Caco-2 (cell line): Measurements from ENCODE around the gene PPP2R5C. TPM values are rescaled to one million over a fixed set of nuclear protein-coding genes. Genes with fewer than 3 reads are reported as not detected.

Source experiments
- BruUV-seq: library from RNA; stranded (reverse); fragments of 400-500 nt; replicated peaks from 2 replicates; lab custom pipeline; 2021; lab: Mats Ljungman, UMichigan
- CTCF ChIA-PET: fragments of 300-600 bp; sonication (Branson Sonifier 250); formaldehyde crosslinking; loops from one replicate; lab custom pipeline; 2022; ENCODE audit warnings: antibody characterized with exemption; lab: Charles Lee
- POLR2A ChIA-PET: fragments of 300-600 bp; sonication (Branson Sonifier 250); formaldehyde crosslinking; loops from one replicate; lab custom pipeline; 2022; ENCODE audit warnings: antibody characterized with exemption; lab: Charles Lee
- DNase-seq, 2 experiments: peaks; one replicate each; pipeline versions ENCODE4 v3.0.0 to v3.0.0-alpha.2; 2020 to 2022
- H3K27me3 ChIP-seq: replicated peaks from 2 replicates; pipeline ENCODE4 v1.6.0; 2011; ENCODE audit warnings: low read length; ENCODE audit not compliant: control insufficient read depth, insufficient read depth
- H3K36me3 ChIP-seq: 2 replicates; pipeline ENCODE4 v1.5.1; 2011; ENCODE audit warnings: low read length; ENCODE audit not compliant: control insufficient read depth, insufficient read depth
- H3K4me1 ChIP-seq: fragments of 250-450 bp; sonication (Bioruptor Pico); 2 replicates; pipeline ENCODE4 v1.5.1; 2020; ENCODE audit warnings: mild to moderate bottlenecking
- H3K4me3 ChIP-seq: 2 replicates; pipeline ENCODE4 v1.5.1; 2011; ENCODE audit warnings: low read depth, mild to moderate bottlenecking, control low read depth, low read length
- H3K9me3 ChIP-seq: fragments of 250-450 bp; sonication (Bioruptor Pico); 2 replicates; pipeline ENCODE4 v1.5.1; 2020; ENCODE audit warnings: mild to moderate bottlenecking, moderate library complexity
- H3K27ac Mint-ChIP-seq: one replicate; pipeline ENCODE4 v1.8.0; 2022; ENCODE audit warnings: mixed read lengths; ENCODE audit not compliant: unreplicated experiment
- H3K27me3 Mint-ChIP-seq: one replicate; pipeline ENCODE4 v1.8.0; 2022; ENCODE audit warnings: mixed read lengths; ENCODE audit not compliant: insufficient read depth, unreplicated experiment
- H3K36me3 Mint-ChIP-seq: one replicate; pipeline ENCODE4 v1.8.0; 2022; ENCODE audit warnings: mild to moderate bottlenecking, mixed read lengths; ENCODE audit not compliant: insufficient read depth, unreplicated experiment
- H3K4me1 Mint-ChIP-seq: one replicate; pipeline ENCODE4 v1.8.0; 2022; ENCODE audit warnings: low read depth, mixed read lengths; ENCODE audit not compliant: unreplicated experiment
- H3K4me3 Mint-ChIP-seq: one replicate; pipeline ENCODE4 v1.8.0; 2022; ENCODE audit warnings: mild to moderate bottlenecking, moderate library complexity, mixed read lengths; ENCODE audit not compliant: unreplicated experiment
- H3K9me3 Mint-ChIP-seq: one replicate; pipeline ENCODE4 v1.8.0; 2022; ENCODE audit warnings: mixed read lengths; ENCODE audit not compliant: unreplicated experiment
- CTCF ChIP-seq, 2 experiments: fragments of 200-600 bp in 1 of 2; IDR thresholded peaks; 1 replicate in 1 of 2; 2 replicates in 1 of 2; pipeline versions ENCODE4 v1.5.1 to v1.8.0; 2011 to 2022; ENCODE audit warnings: antibody characterized with exemption in 1 of 2, control low read depth in 1 of 2, inconsistent platforms in 1 of 2, low read depth in 1 of 2, low read length in 1 of 2, mild to moderate bottlenecking in 1 of 2, moderate library complexity in 1 of 2; ENCODE audit not compliant: insufficient read depth in 1 of 2, severe bottlenecking in 1 of 2, unreplicated experiment in 1 of 2
- intact Hi-C: fragments of 100-400 bp; cut with micrococcal nuclease; formaldehyde crosslinking; loops from one replicate; pipeline ENCODE4 v1.10.0; 2022; ENCODE audit not compliant: unreplicated experiment
- total RNA-seq: library from RNA; stranded (reverse); gene quantifications from 2 replicates; pipeline ENCODE4 v1.2.3, GENCODE V29; 2022

The PPP2R5C gene
- total RNA-seq, 1 experiment from 2014 or later, result 97.5 TPM

DNA sequence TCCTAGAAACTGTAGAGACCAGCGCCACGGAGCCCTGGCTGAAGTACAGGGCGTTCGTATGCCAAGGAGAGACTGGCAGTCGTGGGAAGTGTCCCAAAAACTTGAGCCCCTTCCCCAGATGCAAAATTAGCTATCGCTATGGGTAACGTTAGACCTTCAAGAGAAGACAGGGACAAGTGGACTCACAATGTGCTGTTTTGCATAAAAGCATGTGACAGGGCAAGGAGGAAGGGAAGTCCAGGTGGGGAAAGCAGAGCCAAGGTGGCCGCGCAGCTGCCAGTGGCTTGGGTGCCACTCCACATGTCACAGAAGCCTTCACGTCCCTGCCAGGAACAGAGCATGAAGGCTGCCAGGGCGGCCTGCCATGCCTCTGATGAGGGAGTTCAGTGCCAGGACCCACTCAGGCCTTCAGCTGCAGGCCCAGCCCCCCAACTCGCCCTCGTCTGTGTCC, 141.6 kb downstream of the PPP2R5C start:
- Histone ChIP-seq H3K4me1 (no peaks in the 10 kb centered on the region), H3K36me3 (peaks cover 2% of the 10 kb centered on the region; the same call in 1 of the 2 replicates), H3K27me3 (no peaks in the 10 kb centered on the region), H3K4me3 (no peak overlapping the region), H3K9me3 (no peaks in the 10 kb centered on the region)
- ChIA-PET CTCF (no interaction called here), POLR2A (no interaction called here)
- H3K4me1 Mint-ChIP-seq, result no peaks in the 10 kb centered on the region
- no peak overlapping the region for H3K4me3 Mint-ChIP-seq
- H3K36me3 Mint-ChIP-seq, result peaks cover 63% of the 10 kb centered on the region
- H3K9me3 Mint-ChIP-seq, result no peaks in the 10 kb centered on the region
- TF ChIP-seq CTCF (IDR thresholded peaks at IDR 0.05; ENCODE audit: insufficient read depth in 1 of 2, low read depth in 1 of 2, low read length in 1 of 2, severe bottlenecking in 1 of 2, unreplicated experiment in 1 of 2), result no peak
- no peak overlapping the region for H3K27ac Mint-ChIP-seq
- no peak for DNase-seq
- intact Hi-C loops, result no loop called here
- H3K27me3 Mint-ChIP-seq, result no peaks in the 10 kb centered on the region
- BruUV-seq, result no TSS peak

GRCh38 chr14:101905614-101906013, 144.1 kb downstream of the PPP2R5C start:
- Mint-ChIP-seq H3K4me3 (no peak overlapping the region), H3K4me1 (no peaks in the 10 kb centered on the region), H3K36me3 (peaks cover 53% of the 10 kb centered on the region), H3K27ac (no peak overlapping the region), H3K9me3 (no peaks in the 10 kb centered on the region), H3K27me3 (no peaks in the 10 kb centered on the region)
- no peak overlapping the region for H3K4me3 ChIP-seq
- no peaks in the 10 kb centered on the region for H3K9me3 ChIP-seq
- no peak for TF ChIP-seq CTCF (IDR thresholded peaks at IDR 0.05; ENCODE audit: insufficient read depth in 1 of 2, low read depth in 1 of 2, low read length in 1 of 2, severe bottlenecking in 1 of 2, unreplicated experiment in 1 of 2)
- no peaks in the 10 kb centered on the region for H3K27me3 ChIP-seq
- DNase-seq, result no peak
- peaks cover 2% of the 10 kb centered on the region; the same call in 1 of the 2 replicates for H3K36me3 ChIP-seq
- intact Hi-C loops, result no loop called here
- no peaks in the 10 kb centered on the region for H3K4me1 ChIP-seq
- CTCF ChIA-PET, result no interaction called here
- POLR2A ChIA-PET, result no interaction called here
- BruUV-seq, result no TSS peak

- intact Hi-C loops, result no loop called here
- Histone ChIP-seq H3K9me3 (no peaks in the 10 kb centered on the region), H3K36me3 (peaks cover 2% of the 10 kb centered on the region; the same call in 1 of the 2 replicates), H3K4me3 (no peak overlapping the region), H3K27me3 (no peaks in the 10 kb centered on the region), H3K4me1 (no peaks in the 10 kb centered on the region)
- POLR2A ChIA-PET, result no interaction called here
- no peak overlapping the region for H3K4me3 Mint-ChIP-seq
- H3K27ac Mint-ChIP-seq, result no peak overlapping the region
- CTCF ChIA-PET, result no interaction called here
- H3K27me3 Mint-ChIP-seq, result no peaks in the 10 kb centered on the region
- no peak for DNase-seq
- H3K4me1 Mint-ChIP-seq, result no peaks in the 10 kb centered on the region
- peaks cover 48% of the 10 kb centered on the region for H3K36me3 Mint-ChIP-seq
- BruUV-seq, result no TSS peak
- no peak for TF ChIP-seq CTCF (IDR thresholded peaks at IDR 0.05; ENCODE audit: insufficient read depth in 1 of 2, low read depth in 1 of 2, low read length in 1 of 2, severe bottlenecking in 1 of 2, unreplicated experiment in 1 of 2)
- no peaks in the 10 kb centered on the region for H3K9me3 Mint-ChIP-seq
Measured at GRCh38 chr14:101906645-101907044, 145.1 kb downstream of the PPP2R5C start.
